Left renal cortex interstitium (tissue), 4 donors: ENCODE results near the gene AGRP. TPM values are rescaled to one million over a fixed set of nuclear protein-coding genes. Genes with fewer than 3 reads are reported as not detected.

Experiments
- DNase-seq, 4 donors: peaks; one replicate each; pipeline ENCODE4 v3.0.0-alpha.2; 2013; ENCODE audit warnings: low read depth in 4 of 4, low spot score in 2 of 4, missing footprints in 1 of 4
- polyA plus RNA-seq, 4 donors: library from polyadenylated mRNA; unstranded; fragments of 120-200 nt; gene quantifications; one replicate each; pipeline ENCODE4 v1.2.1, GENCODE V29; 2013; ENCODE audit not compliant: insufficient read length in 4 of 4

Gene AGRP
- polyA plus RNA-seq, 4 donors, result 0.18 to 0.47 (median 0.39) TPM; not detected in 1

DNA sequence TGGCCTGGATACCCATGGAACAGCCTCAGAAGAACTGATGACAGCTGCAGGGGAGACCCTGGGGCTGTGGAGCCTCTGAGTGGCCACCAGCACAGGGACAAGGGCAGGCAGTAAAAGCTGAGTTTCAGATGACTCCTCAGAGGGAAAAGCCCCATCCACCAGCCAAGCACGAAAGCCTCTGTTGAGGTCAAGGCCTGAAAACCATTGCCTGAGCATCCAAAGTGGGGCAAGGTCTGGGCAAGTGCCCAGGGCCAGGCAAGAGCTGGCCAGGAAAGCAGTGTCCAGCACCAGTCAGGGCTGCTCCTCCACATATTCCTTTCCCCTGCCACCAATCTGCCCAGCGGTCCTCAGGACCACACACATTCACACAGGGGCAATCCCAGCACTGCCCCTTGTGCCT, 18.8 kb downstream of the AGRP start:
- DNase-seq, result no peak

DNA sequence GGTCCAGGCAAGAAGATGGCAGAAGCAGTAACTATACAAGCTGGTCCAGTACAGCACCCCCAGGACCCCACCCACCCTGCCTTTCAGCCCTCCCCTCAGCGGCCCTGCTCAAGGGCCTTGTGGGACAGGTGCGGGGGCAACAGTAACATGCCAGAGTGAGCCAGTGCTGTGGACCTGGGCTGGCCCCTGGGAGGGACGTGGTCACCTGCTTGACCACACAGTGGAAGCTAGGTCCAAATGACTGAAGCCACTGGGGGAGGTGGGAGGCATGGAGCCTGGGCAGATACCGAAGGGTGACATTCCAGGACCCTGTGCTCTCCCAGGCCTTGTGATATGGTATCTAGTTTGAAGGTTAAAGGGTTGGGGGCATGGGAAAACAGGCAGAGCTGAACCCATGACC, 19.7 kb downstream of the AGRP start:
- DNase-seq, result no peak

DNA sequence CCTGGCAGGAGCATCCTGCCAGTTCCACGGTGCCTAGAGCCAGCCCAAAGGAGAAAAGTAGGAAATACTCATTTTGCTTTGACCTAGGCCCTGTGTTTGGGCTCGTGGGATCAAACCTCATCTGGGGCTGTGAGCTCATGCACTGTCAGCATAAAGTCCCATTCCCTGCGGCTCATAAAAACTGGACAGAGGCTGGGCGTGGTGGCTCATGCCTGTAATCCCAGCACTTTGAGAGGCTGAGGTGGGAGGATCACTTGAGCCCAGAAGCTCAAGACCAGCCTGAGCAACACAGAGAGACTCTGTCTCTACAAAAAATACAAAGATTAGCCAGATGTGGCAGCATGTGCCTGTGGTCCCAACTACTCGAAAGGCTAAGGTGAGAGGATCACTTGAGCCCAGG, 20.3 kb downstream of the AGRP start:
- no peak for DNase-seq

DNA sequence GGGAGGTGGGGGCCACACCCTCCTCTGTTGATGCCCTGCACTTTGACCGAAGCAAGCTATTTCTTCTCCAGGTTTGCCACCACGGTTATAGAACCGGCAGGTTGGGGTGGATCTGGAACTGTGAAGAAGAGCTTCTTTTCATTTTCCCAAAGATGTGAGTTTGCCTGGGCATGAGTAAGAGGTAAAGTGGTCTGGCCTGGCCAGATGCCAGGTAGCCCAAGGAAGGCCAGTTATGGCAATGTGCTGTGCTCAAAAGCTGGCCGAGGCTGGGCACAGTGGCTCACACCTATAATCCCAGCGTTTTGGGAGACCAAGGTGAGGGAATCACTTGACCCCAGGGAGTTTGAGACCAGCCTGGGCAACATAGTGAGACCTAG, 21.1 kb downstream of the AGRP start:
- DNase-seq, result no peak

- DNase-seq, result no peak
Observed at GRCh38 chr16:67461600-67462278, 21.6 kb downstream of the AGRP start.

DNA sequence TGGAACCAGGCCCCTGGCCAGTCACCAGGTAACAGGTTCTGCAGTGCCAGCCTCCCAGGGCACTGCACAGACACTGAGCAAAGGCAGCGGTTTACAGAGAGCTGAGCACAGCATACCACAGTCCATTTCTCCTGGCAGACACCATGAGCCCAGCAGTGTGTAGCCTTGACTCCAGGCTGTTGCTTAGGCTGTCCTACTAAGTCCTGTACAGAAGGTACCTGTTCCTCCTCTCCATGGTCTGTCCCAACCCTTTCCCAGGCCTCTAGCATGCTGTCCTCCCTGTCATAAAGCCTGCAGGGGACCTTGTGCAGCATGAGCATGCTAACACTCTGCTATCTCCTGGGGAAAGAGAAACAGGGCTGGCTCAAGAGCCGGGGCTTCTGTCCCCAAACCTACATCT, 22.4 kb downstream of the AGRP start:
- DNase-seq, result no peak

DNA sequence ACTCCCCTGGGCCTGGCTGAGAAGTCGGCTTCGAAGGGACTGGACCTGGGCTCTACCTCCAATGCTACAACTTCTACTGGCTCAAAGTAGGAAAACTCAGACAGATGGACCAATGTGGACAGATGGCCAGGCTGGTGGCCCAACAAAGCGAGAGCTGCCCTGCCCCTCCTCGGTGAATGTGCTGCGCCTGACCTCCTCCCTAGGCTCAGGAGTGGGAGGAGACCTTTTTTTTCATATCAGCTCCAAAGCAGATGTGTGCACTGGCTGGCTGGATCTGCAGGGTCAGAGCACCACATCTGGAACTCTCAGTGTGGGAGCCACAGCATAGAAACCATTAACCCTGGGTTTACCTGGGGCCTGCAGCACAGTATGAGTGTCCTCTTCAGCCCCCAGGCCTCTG, 23.2 kb downstream of the AGRP start:
- DNase-seq, result no peak

- no peak for DNase-seq
Observed at GRCh38 chr16:67459861-67460150, 23.5 kb downstream of the AGRP start.

GRCh38 chr16:67459066-67459860, 24.1 kb downstream of the AGRP start:
- DNase-seq, result no peak

DNA sequence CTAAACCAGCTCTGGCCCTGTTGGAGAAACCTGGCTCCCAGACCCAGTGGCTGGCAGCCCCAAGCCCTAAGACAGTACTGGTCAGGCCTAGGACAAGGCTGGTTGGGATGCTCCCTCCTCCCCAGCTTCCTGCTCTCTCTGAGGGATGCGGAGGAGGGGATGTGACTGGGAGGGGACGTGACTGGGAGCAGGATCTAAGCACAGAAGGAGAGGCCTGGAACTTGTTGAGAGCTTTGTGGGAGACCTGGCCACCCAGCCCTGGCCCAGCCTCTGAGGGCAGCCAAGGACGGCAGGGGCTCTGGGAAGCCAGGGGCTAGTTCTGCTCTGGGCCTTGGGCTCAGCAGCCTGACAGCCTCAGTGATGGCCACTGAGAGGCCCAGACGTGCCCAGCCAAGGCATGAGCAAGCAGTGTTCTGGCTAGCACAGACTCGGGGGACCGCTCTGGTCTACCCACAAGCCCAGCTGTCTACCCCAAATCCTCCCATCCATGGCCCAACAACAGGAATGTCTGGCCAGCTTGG, 25.2 kb downstream of the AGRP start:
- DNase-seq, result no peak

DNA sequence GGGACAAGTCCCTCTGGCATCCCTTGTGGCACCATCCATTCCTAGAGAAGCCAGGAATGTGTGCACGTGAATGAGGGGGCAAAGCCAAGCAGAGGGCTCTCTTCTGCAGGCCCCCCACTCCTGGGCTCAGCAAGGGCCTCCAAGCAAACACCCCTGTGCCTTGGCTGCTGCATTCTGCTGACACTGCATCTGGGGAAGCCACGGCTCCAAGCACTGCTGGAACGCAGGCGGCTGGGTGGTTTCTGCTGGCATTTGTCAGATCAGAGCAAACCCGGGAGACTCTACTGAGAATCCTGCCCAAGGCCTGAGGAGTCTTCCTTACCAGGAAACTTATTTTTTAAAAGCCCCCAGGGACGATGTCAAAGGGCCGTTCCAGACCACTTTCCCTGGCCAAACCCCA, 25.7 kb downstream of the AGRP start:
- DNase-seq, result no peak

GRCh38 chr16:67456391-67457081, 26.8 kb downstream of the AGRP start:
- no peak for DNase-seq

- no peak for DNase-seq
Observed at GRCh38 chr16:67454852-67455251, 28.5 kb downstream of the AGRP start.

DNA sequence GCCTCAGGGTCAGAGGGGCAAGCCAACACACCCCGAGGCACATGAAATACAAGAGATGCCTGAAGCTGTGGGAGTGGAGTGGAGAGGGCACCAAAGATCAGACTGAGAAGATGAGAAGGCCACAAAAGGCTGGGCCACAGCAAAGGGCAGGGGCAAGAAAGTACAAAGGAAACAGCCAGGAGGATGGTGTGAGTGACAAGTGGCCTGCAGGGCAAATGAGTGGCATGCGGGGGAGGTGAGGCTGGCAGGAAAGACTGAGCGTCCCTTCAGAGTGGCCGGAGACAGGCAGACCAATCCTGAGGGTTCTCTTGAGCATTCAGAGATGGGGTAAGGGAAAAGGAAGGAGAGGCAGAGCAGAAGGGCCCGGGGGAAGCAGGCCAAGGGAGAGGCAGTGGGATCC, 29.2 kb downstream of the AGRP start:
- no peak for DNase-seq

DNA sequence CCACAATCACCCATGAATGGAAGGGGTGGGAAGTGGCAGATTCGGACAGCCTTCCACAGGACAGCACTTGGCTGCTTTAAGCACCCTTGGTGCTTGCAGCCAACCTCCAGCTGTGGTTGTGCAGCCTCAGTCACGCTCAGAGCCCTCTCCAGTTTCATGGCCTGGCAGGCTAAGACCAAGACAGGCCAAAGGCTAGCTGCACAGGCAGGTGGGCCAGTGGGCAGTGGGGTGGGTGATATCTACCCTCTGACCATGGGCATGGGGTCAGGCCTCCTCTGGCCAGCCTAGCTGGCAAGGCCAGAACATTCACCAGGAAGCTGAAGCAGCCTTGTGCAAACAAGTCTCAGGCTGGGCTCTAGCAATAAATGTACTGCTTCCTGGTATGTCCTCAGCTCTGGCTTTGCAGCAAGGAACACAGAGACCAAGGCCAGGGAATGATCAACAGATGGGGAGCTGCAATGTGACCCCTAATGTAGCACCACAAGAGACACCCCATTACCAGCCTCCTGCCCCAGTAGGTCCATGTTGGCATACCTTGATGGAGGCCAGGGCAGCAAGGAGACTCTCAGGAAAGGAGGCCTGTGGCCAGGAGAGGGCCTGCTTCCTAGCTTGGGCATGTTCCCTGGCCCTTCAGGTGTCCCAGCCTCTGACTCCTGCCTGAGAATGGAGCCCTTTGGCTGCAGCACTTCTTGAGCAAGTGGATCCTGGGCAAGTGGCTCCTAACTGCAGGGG, 31.5 kb downstream of the AGRP start:
- no peak for DNase-seq

DNA sequence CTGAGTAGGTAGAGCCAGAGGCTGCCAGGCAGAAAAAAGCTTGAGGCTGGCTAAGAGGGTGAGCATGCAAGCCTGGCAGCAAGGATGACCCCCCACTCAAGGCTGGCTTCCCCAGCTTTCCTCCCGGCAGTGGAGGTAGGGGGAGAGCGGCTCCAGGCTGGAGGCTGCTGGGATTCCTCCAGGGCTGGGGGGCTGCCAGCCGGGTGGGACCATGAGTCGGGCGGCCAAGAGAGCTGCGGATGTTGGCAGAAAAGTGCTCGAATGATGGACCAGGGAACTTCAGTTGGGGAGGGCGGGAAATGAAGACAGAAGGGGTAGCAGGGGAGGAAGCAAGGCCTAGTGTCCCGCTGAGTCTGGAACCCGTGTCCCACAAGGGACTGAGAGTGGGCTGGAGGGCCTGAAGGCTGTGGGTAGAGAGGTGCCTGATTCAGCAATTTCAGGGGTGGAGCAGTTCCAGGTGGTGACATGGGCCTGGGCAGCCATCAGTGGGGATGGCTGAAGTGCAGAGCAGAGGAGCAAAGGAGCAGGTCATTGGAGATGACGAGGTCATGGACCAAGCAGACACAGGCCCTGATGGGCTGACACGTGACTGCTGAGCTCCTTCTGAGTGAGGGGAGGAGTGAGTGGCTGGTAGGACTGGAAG, 32.2 kb downstream of the AGRP start:
- no peak for DNase-seq

DNA sequence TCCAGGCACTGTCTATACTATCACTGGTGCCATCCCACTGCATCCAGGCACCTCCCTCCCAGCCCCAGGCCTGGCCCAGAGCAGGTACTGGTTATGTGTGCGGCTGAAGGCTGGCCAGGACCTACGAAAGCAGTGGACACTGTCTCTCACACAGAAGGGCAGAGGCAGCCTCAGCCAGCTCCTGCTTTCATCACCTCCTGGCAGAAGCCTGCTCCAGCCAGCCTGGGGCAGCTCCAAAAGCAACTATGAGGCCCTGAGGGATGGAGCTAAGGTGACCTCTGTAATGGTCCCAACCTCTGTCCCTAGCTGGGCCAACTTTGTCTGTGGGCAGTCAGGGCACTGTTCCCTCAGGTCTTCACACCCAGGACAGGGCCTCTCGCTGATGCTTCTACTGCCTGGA, 33.6 kb downstream of the AGRP start:
- no peak for DNase-seq

DNA sequence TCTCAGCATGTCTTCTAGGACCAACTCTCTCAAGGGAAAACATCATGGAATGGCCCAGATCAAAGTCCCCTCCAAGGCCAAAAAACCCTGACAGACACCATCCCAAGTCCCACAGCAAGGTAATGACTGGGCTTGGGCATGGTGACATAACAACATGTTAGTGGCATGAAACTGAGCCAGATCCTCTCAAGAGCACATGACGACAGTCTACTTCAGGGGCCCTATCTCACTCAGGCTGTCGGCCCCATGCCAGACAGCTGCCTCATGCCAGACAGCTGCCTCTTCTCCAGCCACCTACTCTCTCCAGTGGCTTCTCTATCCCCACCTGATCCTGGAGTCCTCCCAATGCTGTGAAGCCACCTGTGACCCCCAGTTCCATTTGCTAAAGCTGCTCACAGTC, 34.0 kb downstream of the AGRP start:
- no peak for DNase-seq

- no peak for DNase-seq
Observed at GRCh38 chr16:67448580-67448979, 34.8 kb downstream of the AGRP start.

GRCh38 chr16:67447508-67448076, 35.8 kb downstream of the AGRP start:
- DNase-seq, result no peak
